HFFc6 (cell line): ENCODE data around the gene PARD3B. TPM values are rescaled to one million over a fixed set of nuclear protein-coding genes. Genes with fewer than 3 reads are reported as not detected.
A peak's percentile ranks its signal among the peaks of the same experiment; 100 is the strongest.

Experiments used
- DNase-seq: peaks from one replicate; pipeline ENCODE4 v3.0.0-alpha.2; 2018
- H3K27ac Mint-ChIP-seq: 2 replicates; pipeline ENCODE4 v1.8.0; 2020; ENCODE audit warnings: mild to moderate bottlenecking, mixed read lengths
- H3K27me3 Mint-ChIP-seq: 2 replicates; pipeline ENCODE4 v1.8.0; 2021; ENCODE audit warnings: mild to moderate bottlenecking, moderate library complexity, mixed read lengths; ENCODE audit not compliant: insufficient read depth
- H3K36me3 Mint-ChIP-seq: 2 replicates; pipeline ENCODE4 v1.8.0; 2021; ENCODE audit warnings: low read depth, mixed read lengths
- H3K4me1 Mint-ChIP-seq: 2 replicates; pipeline ENCODE4 v1.8.0; 2020; ENCODE audit warnings: low read depth, mixed read lengths
- H3K4me3 Mint-ChIP-seq: 2 replicates; pipeline ENCODE4 v1.8.0; 2020; ENCODE audit warnings: mild to moderate bottlenecking, moderate library complexity, mixed read lengths
- H3K9me3 Mint-ChIP-seq: 2 replicates; pipeline ENCODE4 v1.8.0; 2020; ENCODE audit warnings: mild to moderate bottlenecking, mixed read lengths
- total RNA-seq, 6 experiments: library from RNA; stranded (reverse); fragmentation: NEBNext Ultra II Directional; extraction: Animal tissue kit (Norgen Biotek cat#: 25700); gene quantifications; 2 replicates in 1 of 6; 3 replicates in 5 of 6; pipeline ENCODE4 v1.2.3, GENCODE V29; 2021
- TF ChIP-seq, protein P1 (sequence below): fragments of 200-600 bp; sonication (generic); IDR thresholded peaks from 2 replicates; pipeline ENCODE4 v1.5.0; 2021; ENCODE audit warnings: antibody characterized with exemption, mild to moderate bottlenecking

Gene PARD3B
- total RNA-seq, 6 experiments from 2014 or later, result 14.0 to 22.4 (median 15.3) TPM

DNA sequence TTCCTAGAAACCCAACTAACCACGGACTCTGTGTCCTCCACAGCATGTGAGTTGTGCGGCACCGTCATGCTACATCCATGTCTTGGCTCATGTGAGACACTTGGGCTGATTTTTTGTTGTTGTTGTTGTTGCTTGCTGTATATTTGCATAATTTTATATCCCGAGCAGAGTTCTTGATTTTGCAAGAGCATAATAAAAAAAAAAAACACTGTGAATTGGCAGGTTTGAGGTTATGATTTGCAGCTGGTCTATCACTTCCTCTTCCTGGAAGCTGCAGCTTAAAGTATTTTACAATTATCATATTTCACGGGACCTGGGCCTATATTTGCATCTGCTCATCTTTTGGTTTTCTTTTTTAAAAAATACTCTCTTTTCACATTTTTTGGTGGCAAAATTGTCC is 994.8 kb downstream of the PARD3B start:
- Mint-ChIP-seq H3K27me3 (no peaks in the 10 kb centered on the region; the same call in 1 of the 2 replicates), H3K36me3 (no peaks in the 10 kb centered on the region), H3K4me3 (no peak overlapping the region), H3K9me3 (no peaks in the 10 kb centered on the region), H3K4me1 (peaks cover 13% of the 10 kb centered on the region), H3K27ac (no peak overlapping the region)
- TF ChIP-seq, protein P1, sequence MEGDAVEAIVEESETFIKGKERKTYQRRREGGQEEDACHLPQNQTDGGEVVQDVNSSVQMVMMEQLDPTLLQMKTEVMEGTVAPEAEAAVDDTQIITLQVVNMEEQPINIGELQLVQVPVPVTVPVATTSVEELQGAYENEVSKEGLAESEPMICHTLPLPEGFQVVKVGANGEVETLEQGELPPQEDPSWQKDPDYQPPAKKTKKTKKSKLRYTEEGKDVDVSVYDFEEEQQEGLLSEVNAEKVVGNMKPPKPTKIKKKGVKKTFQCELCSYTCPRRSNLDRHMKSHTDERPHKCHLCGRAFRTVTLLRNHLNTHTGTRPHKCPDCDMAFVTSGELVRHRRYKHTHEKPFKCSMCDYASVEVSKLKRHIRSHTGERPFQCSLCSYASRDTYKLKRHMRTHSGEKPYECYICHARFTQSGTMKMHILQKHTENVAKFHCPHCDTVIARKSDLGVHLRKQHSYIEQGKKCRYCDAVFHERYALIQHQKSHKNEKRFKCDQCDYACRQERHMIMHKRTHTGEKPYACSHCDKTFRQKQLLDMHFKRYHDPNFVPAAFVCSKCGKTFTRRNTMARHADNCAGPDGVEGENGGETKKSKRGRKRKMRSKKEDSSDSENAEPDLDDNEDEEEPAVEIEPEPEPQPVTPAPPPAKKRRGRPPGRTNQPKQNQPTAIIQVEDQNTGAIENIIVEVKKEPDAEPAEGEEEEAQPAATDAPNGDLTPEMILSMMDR, result no peak
- no peak for DNase-seq

DNA sequence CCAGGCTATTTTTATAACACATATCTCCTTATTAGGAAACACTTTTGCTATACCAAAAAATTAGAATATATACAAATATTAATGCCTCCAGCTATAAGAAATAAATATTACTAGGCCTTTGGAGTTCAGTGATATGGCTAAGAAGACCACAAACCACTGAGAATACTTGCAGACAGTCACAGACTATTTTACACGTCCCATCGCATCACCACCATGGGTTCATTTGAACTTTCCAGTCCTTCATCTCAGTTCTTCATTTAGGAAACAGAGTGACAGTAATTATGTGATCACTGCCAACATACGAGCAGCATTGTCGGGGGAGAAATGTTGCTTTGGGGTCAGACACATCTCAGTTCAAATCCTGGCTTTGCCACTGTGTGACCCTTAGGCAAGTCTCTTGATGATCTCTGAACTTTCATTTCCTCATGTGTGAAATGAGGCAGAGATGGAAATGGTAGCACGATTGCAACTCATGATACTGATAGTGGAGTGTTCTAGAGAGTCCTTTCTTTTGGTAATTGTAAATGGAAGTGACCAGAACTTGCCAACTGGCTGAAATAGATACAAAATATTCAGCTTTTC is 998.1 kb downstream of the PARD3B start:
- H3K36me3 Mint-ChIP-seq, result no peaks in the 10 kb centered on the region
- no peak overlapping the region for H3K27ac Mint-ChIP-seq
- no peak overlapping the region for H3K4me3 Mint-ChIP-seq
- H3K27me3 Mint-ChIP-seq, result no peaks in the 10 kb centered on the region
- no peaks in the 10 kb centered on the region for H3K9me3 Mint-ChIP-seq
- no peak for DNase-seq
- H3K4me1 Mint-ChIP-seq, result peaks cover 13% of the 10 kb centered on the region
- TF ChIP-seq, protein P1, result no peak

DNA sequence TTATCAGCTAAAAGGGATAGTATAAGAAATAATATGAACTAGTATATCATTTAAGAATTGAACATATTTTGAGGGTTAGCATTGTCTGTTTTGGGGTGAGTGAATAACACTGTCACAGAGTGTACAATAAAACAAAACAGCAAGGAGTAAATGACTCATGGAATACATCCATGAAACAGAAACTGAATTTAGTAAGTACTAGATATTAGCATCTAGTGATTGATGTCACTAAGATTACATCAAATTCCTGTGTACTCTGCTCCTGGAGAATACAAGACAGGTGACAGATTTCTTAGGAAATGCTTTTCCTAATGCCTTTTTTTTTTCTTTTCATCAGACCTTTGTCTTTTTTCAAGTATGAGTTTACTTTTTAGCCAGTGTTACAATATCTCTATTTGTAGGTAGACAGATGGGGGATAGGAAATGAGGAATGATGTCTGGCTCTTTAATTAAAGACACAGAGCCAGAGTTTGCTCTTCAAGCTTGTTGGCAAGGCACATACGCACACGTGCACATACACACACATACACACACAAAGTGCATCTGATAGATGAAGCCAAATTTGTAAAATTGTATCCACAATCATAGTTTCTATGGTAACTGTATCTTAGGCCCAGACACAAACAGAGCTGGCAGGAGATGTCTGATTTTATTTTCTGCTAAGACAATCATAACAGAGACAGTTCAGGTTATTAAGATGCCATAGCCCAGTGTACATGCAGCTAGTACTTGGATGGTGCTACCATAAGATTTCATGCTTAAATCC is 998.8 kb downstream of the PARD3B start:
- Mint-ChIP-seq H3K36me3 (no peaks in the 10 kb centered on the region), H3K27me3 (no peaks in the 10 kb centered on the region), H3K27ac (peak overlapping the region; percentile 30; the same call in 1 of the 2 replicates), H3K9me3 (no peaks in the 10 kb centered on the region), H3K4me3 (no peak overlapping the region), H3K4me1 (peaks cover 13% of the 10 kb centered on the region)
- TF ChIP-seq, protein P1, result no peak
- no peak for DNase-seq

DNA sequence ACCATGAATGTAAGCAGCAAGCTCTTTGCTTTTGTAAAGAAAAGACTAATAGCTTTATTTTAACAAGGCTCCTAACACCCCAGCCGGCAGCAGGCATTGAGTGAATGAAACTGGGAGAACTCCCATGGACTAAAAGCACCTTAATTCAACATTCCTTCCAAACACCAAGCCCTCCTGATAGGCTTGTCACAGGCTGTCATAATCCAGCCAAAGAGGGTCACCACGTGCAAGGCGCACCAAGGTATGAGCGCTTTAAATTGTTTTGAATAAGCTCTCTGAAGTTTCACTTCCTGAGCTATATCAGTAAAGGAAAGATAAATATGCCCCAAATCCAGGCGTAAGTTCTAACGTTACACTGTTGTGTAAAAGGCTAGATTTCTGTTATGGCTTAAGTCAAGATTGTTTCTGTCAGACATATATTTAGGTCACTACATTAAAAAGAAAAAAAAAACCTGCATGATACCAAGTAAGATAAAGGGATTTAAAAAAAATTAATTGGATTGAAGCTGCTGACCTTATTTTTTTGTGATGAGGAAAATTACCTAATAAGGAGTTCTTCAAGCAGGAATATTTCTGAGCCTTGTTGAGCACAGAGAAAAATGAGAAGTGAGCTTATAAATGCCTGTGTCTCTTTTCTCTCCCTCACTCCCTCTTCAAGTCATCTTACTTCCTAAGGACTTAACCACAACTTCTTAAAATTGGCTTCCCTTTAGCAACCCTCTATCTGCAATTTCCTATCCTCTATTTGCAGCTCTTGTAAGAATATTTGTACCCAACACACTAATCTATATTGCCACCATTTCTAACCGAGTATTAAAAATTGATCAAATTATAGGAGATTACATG is 1000.9 kb downstream of the PARD3B start:
- Mint-ChIP-seq H3K9me3 (no peaks in the 10 kb centered on the region), H3K27me3 (no peaks in the 10 kb centered on the region), H3K4me1 (peaks cover 13% of the 10 kb centered on the region), H3K36me3 (no peaks in the 10 kb centered on the region), H3K27ac (no peak overlapping the region), H3K4me3 (no peak overlapping the region)
- TF ChIP-seq, protein P1, result no peak
- no peak for DNase-seq

DNA sequence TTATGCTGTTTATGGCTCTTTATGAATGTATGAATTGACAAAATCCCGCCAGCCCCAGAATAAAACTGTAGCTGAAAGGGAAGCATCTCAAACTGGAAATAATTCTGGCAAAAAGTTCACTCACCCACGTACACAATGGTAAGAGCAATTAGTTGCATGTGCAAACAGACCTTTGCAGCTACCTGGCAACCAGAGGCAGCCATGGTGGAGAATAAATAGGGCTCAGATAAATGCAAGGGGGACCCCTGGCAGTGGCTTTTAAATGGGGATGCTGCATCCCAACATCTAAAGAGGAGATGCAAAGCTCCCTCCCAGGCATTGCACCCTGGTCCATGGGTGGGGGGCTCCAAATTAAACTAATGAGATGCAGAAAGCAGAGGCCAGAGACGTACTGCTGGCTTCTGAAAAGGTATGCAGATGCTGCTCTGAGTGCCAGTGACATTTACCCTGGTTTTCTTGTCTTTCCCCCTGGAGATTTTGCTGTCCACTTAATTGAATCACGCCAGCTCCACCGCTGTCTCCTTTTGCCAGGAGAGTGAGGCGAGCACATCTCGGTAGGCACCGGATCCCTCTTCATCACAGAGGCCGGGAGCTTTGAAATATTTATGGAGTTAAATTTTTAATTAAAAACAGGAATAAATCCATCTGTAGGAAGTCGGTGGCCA is 1010.4 kb downstream of the PARD3B start:
- peaks cover 6% of the 10 kb centered on the region; the same call in 1 of the 2 replicates for H3K36me3 Mint-ChIP-seq
- TF ChIP-seq, protein P1, result no peak
- no peaks in the 10 kb centered on the region for H3K9me3 Mint-ChIP-seq
- no peak overlapping the region for H3K27ac Mint-ChIP-seq
- H3K4me1 Mint-ChIP-seq, result 0 out of 2 replicates have a peak, but pooled peaks cover 6% of the 10 kb centered on the region
- no peaks in the 10 kb centered on the region for H3K27me3 Mint-ChIP-seq
- DNase-seq, result no peak
- no peak overlapping the region for H3K4me3 Mint-ChIP-seq
